ENCODE measurements around the gene ADAMTS13.
A peak's percentile ranks its signal among the peaks of the same experiment; 100 is the strongest.

The ADAMTS13 gene

DNA sequence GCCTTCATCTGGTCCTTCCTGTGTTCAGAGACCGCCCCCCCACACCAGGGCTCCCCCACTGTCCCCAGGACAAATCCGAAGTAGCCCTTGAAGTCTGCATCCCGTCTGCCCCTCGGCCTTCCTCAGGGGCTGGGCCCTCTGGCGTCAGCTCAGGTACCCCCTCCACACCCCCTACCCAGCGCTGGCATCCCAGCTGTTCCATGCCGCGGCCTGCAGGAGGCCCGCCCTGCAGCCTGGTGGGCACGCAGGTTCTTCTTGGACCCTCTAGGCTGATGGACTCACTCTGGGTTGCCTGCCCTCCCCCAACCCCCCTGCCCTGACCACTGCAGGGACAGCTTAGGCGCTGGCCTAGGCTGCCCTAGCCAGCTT, 50.1 kb downstream of the ADAMTS13 start:
- DNase-seq (ENCODE audit: low read depth) = no peak

DNA sequence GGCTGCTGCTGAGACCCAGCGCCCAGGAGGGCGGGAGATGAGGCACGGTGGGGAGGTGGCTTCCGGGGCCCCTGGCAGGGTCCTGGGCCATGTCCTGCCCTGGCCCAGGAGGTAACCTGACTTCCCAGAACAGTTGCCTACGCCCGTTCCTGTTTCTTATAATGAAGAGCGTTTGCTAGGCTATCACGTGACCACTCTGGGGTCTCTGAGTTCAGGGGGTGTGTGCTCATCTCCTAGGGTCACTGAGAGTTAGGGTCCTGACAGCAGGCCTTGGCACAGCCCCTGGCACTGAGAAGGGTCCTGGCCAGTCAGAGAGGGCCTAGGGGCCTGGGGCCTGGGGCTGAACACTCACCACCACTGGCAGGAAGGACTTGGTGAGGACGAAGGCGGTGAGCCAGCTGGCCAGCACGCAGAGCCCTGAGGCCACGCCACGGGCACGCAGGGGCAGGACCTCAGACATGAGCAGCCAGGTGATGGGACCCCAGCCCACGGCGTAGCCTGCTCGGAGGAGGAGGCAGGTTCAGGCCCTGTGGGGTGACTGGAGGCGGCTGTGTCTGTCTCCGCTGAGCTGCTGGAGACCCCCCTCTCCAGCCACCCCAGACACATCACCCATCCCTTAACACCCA, 50.7 kb downstream of the ADAMTS13 start:
- no peak for DNase-seq (ENCODE audit: low read depth)

DNA sequence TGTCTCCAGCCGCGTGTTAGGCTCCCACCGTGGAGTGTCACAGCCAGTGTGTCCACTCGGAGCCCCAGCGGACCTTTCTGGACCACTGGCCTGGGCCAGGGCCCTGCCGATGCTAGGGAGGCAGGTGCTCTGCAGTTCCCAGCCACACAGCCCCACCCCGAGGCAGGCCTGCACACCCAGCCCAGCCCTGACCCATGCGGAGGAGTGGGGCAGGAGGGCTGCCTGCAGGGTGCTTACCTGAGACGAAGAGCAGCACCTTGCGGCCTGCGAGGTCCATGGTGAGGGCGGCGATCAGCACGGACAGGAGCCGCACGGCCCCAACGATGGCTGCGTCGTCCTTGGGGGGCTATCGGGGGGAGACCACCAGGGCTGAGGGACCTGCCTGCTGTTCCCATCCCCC, 51.6 kb downstream of the ADAMTS13 start:
- no peak for DNase-seq (ENCODE audit: low read depth)

DNA sequence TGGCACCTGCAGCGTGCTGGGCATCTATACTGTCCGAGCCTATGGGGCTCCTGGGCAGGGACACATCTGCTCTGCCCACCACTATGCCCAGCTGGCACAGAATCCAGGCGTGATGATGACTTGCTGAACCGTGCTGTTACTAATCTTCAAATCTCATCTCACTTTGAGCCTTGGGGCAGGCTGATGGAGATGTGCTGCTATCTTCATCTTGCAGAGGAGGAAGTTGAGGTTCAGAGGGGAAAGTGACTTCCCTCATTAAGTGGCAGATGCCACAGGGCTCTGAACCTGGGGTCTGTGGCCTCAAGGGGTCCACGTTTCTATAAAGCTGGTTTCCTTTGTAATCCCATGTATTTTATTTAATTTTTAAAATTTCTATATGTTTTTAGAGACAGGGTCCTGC, 52.0 kb downstream of the ADAMTS13 start:
- DNase-seq (ENCODE audit: low read depth) = no peak

DNA sequence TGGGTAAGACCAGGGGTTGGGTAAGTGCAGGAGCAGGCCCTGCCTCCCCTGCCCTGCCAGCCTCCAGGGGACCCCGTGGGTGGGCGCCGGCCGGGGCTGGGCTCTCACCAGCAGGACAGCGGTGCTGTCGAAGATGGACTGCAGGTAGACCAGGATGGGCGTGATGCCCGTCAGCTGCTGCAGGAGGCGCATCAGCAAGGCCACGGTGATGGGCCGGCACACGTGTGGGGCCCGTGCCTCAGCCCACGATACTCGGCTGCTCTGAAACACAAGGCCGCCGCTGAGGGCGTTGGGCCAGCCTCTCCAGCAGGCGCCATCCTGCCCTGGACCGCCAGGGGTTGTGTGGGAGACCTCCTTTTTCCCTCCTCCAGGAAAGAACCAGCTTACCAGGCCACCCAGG, 52.7 kb downstream of the ADAMTS13 start:
- DNase-seq (ENCODE audit: low read depth) = no peak

DNA sequence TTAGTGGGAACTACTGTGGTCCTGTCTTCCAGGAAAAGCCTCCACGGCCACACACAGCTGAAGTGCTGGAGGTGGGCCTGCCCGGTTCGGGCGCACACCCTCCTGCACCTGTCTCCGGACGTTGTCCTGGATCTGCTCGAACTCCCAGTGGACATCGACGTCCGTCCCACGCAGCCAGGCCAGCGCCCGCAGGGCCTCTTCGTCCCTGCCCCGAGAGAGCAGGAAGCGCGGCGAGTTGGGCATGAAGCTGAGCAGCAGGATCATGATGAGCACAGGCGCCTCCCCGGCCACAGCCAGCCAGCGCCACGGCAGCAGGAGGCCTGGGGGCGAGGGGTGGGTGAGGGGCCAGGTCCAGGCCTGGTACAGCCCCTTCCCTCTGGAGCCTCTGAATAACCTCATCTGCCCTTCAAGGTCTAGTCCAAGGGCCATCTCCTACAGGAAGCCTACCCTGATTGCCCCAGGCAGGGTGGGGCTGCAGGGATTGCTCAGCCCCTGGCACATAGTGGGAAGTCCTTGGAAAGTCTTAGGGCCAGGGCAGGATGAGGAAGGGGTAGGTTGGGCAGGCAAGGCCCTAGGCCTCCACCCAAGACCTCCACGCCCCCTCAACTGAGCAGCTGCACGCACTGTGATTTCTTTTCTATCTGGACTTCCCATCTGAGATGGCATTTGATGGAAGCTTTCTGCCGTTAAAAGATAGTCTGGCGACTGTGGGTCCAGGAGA, 53.3 kb downstream of the ADAMTS13 start:
- no peak for DNase-seq (ENCODE audit: low read depth)

DNA sequence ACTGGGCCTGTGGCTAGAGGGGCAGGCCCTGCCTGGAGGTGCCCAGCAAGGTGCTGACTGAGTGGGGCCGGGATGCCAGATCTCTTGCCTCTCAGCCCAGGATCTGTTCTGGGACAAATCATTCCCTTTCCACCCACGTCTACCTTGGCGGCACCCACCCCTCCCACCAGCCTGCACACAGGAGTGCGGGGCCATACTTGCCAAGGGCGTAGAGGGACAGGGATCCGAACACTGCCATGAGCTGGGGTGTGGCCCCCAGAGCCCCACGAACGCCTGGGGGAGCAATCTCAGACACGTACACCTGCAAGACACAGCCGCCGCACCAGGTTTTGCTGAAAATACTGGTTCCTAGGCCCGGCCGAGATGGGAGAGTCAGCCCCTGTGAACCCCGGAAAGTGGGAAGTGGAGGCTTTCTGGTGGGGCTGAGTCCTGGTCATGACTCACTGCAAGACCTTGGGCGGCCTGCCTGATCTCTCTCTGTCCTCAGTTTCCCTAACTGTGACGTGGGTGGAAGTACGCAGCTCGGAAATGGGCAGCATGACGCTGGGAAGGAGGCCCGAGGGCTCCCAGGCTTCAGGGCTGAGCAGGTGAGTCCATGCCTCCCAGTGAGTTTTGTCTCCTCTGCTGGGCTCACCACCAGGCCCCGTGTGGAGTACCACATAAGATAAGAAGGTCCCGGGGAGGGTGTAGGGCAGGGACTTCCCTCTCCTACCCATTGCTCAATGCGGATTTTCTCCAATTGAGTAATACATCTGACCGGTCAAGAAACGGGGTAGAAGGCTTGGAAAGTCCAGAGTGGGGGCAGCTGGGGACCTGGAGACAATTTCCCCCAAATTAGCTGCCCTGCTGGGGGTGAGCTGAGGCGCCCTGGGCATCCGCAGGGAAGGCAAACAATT, 54.1 kb downstream of the ADAMTS13 start:
- DNase-seq (ENCODE audit: low read depth) = no peak

DNA sequence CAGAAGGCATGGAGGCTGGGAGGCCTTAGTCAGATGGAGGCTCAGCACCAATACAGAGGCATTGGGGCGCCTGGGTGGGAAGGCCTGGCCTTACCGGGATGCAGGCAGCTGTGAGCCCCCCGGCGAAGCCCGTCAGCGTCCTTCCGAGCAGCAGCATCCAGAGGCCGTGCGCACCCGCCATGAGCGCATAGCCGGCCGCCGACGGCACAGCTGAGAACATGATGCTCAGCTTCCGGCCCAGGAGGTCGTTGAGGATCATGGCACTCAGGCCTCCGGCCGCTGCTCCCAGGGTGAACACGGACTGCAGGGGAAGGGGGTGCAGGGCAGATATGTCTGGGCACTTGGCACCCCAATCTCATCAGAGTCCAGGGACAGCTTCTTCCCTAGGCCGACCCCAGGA, 54.8 kb downstream of the ADAMTS13 start:
- DNase-seq (ENCODE audit: low read depth) = no peak

DNA sequence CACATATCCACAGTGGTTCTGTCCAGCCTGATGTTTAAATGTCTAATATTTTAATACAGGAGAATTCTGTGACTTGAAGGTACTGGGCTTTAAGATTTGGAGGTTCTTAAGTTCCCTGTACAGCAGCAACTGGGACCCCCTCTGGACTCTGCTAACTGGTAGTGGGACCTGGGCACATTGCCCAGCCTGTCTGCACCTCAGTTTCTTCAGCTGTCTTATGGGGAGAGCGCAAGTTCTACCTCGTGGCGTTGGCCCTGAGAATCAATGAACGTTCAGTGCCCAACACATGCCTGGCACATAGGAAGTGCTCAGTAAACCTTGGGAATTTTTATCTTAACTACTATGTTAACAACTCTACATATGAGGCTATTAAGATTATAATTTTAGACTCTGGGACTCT, 55.3 kb downstream of the ADAMTS13 start:
- no peak for DNase-seq (ENCODE audit: low read depth)

DNA sequence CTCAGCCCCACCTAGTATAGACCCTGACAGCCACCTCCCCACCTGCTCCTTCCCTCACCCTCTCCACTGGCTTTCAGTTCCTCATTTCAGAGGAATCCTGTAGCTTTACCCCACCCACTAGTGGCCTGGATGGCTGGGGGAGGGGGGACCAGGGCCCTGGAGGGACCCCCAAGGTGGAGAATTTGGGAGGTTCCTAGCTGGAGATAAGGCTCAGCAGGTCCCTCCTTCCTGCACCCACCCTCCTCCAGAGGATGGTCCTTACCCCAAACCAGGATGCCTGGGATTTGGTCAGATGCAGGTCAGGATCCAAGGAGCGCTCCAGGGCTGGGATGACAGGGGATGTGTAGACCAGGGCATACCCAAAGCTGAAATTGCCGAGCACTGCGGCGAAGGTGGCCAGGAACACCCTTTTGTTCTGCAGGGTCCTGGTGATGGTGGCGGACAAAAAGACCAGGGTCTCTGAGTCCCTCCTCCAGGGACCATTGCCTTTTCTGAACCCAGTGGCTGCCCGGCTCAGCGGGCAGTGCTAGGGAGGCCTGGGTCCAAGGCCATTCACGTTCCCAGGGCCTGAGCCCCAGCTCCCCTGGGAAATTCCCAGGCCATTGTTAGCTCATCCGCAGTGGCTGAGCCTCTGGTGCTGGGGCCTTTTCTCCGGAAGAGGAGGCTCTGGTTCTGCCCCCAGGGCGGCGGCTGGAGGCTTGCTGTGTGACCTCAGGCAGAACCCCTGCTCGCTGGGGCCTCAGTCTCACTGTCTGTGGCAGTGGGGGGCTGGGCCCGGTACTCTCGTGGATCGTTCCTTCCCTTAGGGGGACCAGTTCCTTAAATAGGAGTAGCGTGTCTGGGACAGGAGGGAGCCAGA, 56.1 kb downstream of the ADAMTS13 start:
- peak; percentile 21 for DNase-seq (ENCODE audit: low read depth)

DNA sequence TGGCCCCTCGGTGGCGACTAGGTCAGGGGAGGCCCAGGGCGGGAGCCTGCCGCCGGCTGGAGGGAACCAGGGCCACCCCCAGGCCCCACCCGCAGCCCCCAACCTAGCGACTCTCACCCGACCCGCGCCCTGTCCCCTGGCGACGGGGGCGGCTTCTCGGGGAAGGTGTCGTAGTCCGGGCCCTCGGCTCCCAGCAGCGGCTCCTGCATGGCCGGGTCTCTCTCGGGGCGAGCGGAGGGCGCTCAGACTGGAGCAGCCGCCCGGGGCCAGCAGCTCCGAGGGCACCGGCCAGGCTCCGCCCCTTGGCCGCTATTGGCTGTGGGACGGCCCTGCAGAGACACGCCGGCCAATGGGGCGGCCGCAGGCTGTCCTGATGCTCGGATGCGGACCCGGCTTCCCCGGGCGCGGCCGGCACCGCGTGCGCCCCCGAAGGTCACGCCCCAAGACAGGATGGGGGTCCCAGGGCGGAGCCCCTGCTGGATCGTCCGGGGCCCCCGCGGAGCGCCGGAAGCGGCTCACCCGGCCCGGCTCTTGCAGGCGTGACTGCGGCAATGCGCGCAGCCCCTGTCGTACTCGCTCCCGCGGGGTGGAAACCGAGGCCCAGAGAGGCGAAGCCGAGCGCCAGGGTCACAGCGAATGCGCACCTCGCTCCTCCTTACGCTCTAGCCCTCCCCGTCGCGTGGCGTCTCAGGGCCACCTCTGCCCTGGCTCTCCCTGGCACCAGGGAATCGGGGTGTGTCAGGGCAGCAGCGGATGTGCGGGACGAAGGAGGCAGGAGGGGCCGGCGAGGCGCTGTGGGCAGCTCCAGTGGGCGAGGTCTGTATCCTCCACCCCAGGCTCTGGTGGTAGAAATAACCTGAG, 56.9 kb downstream of the ADAMTS13 start, which contains the start of gene SLC2A6:
Gene SLC2A6 (minus strand): TSS at position 249 of the 861 bp plus-strand sequence. CDS start 40 bp downstream, at position 209.
- peak; percentile 74 for DNase-seq (ENCODE audit: low read depth)

DNA sequence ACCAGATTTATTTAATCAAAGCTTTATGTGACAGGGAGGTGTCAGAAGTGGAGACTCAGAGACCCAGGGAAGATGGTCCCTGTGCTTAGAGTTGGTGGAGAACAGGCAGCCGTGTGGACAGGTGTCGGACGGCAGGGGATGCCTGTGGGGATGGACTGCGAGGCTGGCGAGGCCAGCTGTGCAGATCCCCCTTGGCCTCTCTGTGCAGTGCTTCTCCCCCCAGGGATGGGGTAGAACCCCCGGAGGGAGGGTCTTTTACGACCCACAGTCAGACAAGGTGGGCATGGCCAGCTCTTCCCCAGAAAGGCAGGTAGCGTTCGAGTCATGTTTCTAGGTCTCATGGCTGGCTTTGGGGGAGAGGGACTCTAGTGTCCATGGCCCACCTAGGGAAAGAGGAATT, 61.4 kb downstream of the ADAMTS13 start:
- DNase-seq (ENCODE audit: low read depth) = no peak

DNA sequence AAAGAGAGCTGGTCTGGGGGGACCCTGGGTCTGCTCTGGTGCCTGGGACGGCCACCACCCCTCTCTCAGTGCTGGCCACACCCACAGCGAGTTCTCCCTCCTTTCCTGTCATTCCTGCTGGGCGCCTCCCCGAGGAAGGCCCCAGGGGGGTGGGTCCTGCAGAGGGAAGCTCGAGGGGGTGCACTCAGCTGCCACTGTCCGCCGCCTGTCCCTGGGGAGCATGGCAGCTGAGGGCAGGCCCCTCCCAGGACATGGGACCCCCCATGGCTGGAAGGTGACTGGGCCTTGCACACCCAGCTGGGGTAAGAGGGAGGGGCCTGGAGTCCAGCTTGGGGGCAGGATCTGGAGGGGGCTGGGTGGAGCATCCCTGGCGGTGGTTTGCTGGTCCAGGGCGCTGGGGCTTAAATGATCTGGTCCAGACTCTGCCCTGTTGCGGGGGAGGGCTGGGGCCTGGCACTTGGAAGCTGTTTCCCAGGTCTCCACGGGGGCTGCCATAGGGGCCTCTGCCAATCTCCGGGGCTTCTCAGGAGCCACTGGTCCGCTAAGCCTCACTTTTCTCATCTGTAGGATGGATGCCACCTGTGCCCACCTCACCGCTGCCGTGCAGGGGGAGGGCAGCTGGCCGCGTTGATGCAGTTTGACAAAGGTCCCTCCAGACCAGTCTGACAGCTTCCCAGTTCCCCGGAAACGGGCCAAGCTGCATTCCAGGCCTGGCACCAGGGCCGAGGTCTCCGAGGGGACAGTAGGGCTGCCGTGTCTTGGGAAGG, 62.7 kb downstream of the ADAMTS13 start:
- DNase-seq (ENCODE audit: low read depth) = no peak

DNA sequence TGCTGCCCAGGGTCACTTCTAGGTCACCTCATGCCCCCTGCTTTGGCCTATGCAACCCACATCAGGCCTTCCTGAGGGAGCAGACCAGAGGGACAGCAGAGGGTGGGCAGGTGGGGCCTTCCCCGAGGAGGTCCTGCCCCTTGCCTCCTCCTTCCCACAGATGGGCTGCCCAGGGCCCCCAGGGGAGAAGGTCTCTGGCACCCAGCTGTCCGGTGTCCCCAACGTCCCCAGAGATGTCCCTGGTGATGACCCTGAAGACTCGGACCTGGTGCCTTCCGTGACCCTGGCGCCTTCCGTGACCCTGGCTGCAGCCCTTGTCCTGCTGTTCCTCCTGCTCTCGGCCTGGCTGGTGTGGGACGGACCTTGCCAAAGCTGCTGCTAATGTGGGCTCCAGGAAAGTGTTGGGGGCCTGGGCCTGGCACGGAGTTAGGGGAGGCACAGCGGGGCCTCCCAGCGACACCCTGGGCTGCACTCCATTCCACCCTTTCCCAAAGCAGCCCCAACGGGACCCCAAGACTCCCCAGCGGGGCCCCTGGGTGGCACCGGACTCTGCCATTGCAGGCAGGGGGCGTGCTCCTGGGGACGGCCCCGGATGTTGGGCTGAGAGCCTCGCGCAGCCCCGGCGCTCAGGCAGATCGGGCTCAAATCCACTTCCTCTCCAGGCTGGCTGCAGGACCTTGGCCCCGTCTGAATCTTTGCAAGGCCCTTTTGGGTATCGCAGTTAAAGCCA, 63.5 kb downstream of the ADAMTS13 start:
- no peak for DNase-seq (ENCODE audit: low read depth)

DNA sequence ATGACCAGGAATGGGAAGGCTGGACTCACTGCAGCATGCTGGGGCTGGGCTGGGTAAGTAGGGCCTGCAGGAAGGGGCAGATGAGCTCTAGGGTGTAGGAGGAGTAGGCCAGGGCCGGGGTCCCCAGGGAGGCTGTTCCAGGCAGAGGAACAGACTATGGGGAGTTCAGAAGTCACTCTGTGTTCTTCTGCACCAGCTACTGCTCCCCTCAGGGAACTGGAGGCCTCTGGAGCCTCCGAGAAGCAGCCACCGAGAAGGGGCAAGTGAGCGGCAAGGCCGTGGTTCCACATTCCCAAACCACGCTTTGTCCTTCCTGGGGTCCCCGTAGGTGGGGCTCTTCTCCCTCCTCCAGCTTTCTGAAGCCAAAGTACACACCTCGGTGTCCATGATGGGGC, 65.2 kb downstream of the ADAMTS13 start:
- no peak for DNase-seq (ENCODE audit: low read depth)

DNA sequence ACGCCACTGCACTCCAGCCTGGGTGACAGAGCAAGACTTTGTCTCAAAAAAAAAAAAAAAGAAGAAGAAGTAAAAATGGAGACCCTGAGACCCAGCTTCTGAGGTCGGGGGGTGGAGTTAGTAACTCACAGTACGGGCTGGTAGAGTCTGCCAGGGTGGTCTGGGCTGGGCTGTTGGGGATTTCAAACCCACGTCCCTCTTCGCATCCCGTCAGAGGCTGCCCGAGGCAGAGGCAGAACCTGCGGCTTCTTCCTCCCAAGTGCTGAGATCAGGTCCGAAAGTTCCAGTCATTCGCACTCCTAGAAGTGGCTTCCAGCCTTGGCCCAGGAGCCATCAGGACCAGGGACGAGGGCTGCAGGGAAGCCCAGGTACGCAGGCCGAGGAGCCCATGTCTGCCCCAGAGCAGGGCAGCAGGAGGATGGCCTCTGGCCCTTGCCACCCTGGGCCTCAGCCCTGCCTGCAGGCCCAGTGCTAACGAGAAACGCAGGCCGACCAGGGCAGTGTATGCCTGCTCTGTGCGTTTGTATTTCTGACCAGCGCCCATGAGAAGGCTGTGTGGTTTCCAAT, 66.6 kb downstream of the ADAMTS13 start:
- DNase-seq (ENCODE audit: low read depth) = no peak

DNA sequence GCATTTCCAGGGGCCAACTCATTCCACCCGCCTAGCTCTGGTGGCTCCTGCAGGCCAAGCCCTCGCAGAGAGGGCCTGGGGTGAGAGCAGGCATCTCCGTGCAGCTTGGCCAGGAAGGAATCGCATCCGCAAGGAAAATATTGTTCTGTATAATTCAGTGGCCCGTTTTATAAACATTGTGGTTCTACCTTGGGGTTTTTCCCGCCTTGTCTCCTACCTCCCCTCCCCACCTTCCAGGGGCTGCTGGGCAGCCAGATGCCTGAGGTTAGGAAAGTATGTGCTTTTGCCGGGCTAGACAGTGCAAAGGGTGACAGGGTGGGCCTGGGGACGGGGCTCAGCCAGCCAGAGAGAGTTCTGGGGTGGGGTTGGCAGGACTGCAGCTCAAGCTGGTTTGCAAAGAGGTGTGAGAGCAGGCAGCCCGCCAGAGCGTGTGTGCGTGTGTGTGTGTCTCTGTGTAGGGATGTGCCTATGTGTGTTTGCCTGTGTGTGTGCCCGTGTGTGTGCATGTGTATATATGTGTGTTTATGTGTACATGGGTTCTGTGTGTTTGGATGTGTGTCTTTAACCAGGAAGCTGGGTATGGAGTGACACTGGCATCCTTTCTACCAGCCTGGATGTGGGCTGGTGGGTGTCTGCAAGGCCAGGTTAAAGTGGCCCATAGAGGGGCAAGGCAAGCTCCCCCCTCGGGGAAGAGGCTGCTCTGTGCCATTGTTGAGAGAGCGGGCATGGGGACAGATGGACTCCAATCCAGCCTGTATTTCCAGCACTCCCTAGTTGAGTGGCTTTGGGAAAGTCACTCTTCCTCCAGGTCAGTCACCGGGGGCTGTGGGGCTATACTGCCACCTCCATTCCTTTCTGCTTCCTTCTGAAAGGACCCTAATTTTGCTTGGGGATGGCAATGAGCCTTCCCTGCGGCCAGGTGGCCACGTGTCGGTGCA, 67.4 kb downstream of the ADAMTS13 start:
- DNase-seq (ENCODE audit: low read depth) = no peak

DNA sequence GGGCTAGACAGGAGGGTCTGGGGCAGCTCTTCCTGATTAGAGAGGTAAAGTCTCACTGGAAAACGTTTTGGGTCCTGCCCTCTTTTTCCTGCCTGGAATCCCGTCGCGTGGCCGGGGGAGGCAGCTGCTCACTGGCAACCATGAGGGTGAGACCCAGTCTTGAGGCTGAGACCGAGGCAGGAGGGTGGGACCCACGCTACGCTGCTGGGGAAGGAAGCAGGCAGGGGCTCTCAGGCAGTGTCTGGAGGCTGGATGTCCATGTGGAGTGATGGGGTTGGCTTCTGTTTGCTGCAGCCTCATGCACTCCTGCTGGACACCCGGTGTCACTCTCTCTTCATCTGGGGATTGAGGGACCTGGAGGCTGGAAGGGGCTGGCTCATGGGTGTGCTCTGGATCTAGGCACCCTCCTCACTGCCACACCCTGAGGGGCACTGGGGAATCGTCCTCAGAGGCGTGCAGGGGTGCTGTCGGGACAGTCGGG, 68.1 kb downstream of the ADAMTS13 start:
- no peak for DNase-seq (ENCODE audit: low read depth)
